Lower lobe of right lung (tissue), 2 donors: Measurements from ENCODE around the gene ARL10. TPM values are rescaled to one million over a fixed set of nuclear protein-coding genes. Genes with fewer than 3 reads are reported as not detected.

ENCODE experiments used
- ATAC-seq, 2 donors: fragments of 200-7000 bp; cut with Tn5 transposase; one replicate each; pipeline ENCODE4 v1.9.1; 2020 to 2022; ENCODE audit warnings: mild to moderate bottlenecking in 2 of 2, moderate library complexity in 2 of 2
- DNase-seq: peaks from one replicate; pipeline ENCODE4 v3.0.0-alpha.2; 2020
- H3K27ac ChIP-seq: fragments of 200-600 bp; one replicate; pipeline ENCODE4 v1.8.0; 2022
- H3K27me3 ChIP-seq: fragments of 200-600 bp; one replicate; pipeline ENCODE4 v1.8.0; 2022; ENCODE audit warnings: low read depth
- H3K36me3 ChIP-seq: fragments of 200-600 bp; one replicate; pipeline ENCODE4 v1.8.0; 2022; ENCODE audit warnings: mild to moderate bottlenecking
- H3K4me1 ChIP-seq: fragments of 200-600 bp; one replicate; pipeline ENCODE4 v1.8.0; 2022
- H3K4me3 ChIP-seq: fragments of 200-600 bp; one replicate; pipeline ENCODE4 v1.8.0; 2022; ENCODE audit warnings: mild to moderate bottlenecking
- H3K9me3 ChIP-seq: fragments of 200-600 bp; one replicate; pipeline ENCODE4 v1.8.0; 2022
- intact Hi-C: fragments of 100-400 bp; cut with DNase I; formaldehyde crosslinking; loops from one replicate; pipeline ENCODE4 v1.11.0; 2022
- total RNA-seq: library from RNA; stranded (reverse); fragmentation: NEBNext Ultra II Directional; extraction: Animal tissue kit (Norgen Biotek cat#: 25700); gene quantifications from one replicate; pipeline ENCODE4 v1.2.1, GENCODE V29; 2021
- TF ChIP-seq, protein P1 (sequence below): fragments of 200-600 bp; IDR thresholded peaks from one replicate; pipeline ENCODE4 v1.8.0; 2022; ENCODE audit warnings: antibody characterized with exemption, mild to moderate bottlenecking
- donor health status: DM: no; HTN: yes; CAD: no; lungs with severe emphysema.

ARL10 gene
- total RNA-seq, 1 donor from 2014 or later = 5.4 TPM

DNA sequence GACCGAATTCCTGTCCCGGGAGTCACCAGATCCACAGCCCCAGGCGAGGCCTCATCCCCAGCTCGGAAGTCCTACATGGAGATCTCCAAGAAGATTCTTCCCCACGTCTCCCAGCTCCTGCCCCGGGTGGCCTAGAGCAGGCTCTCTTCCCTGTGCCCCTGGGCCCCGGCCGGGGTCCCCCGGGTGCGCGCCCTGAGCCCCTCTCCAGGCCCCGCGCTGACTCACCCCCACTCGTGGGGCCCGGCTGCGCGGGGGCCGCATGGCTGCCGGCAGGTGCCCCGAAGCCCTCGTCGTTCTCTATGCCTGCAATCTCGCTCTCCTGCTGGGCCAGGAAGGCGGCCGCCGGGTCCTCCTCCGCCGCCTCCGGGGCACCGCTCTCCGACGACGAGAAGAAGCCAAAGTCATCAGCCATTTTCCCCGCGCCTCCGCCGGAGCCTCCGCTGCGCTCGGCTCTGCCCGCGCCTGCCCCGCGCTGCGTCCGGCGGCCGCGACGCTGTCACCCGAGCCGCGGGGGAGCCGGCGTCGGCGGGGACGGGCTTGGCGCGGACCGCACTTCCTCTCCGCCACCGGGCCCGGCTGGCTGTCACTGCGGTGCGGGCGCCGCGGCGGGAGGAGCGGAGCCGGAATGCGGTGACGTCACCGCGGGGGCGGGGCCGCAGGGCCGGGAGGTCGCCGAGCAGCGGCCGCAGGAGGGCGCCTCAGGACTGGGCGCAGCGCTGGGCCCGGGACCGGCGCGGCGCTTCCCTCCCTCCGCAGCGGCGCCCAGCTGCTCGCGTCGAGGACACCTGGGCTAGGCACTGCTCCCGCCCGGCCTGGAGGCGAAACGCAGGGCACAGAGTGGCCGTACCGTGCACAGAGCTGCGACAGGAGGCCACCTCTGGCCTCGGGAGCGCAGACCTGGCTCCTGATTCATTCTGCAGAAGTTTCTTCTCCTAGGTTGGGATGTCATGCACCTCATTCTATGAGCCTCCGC is 51.0 kb downstream of the ARL10 start, which contains the start of gene CLTB:
Gene CLTB (minus strand): TSS at position 588 of the 973 bp plus-strand sequence. CDS start 176 bp downstream, at position 412.
- ATAC-seq = peak; percentile 96 to 97
- Histone ChIP-seq H3K36me3 (no peaks in the 10 kb centered on the region), H3K27ac (peak within 1 kb of the TSS; percentile 96), H3K9me3 (no peaks in the 10 kb centered on the region), H3K4me1 (peaks cover 51% of the 10 kb centered on the region), H3K4me3 (peak within 1 kb of the TSS; percentile 96), H3K27me3 (no peaks in the 10 kb centered on the region)
- intact Hi-C loops = no loop called here
- peak; percentile 94 for DNase-seq
- TF ChIP-seq, protein P1, sequence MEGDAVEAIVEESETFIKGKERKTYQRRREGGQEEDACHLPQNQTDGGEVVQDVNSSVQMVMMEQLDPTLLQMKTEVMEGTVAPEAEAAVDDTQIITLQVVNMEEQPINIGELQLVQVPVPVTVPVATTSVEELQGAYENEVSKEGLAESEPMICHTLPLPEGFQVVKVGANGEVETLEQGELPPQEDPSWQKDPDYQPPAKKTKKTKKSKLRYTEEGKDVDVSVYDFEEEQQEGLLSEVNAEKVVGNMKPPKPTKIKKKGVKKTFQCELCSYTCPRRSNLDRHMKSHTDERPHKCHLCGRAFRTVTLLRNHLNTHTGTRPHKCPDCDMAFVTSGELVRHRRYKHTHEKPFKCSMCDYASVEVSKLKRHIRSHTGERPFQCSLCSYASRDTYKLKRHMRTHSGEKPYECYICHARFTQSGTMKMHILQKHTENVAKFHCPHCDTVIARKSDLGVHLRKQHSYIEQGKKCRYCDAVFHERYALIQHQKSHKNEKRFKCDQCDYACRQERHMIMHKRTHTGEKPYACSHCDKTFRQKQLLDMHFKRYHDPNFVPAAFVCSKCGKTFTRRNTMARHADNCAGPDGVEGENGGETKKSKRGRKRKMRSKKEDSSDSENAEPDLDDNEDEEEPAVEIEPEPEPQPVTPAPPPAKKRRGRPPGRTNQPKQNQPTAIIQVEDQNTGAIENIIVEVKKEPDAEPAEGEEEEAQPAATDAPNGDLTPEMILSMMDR = peak; percentile 72

DNA sequence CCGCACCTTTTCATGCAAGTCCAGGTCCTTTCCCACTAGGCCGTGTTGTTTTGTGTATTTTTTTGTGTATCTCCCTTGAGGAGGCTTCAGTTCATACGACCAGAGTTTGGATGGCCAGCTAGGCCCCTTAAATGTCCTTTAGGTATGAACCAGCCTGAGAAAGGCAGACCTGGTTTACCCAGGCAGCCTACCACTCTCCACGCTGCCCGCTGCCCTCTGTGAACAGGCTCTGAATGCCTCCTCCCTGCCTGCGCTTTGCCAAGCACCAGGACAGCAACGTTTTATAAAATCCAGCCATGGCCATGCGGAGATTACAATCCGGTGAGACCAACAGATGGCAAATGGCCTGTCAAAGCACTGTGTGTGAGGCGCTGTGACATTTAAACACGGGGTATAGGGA is 51.7 kb downstream of the ARL10 start:
- H3K9me3 ChIP-seq = no peaks in the 10 kb centered on the region
- no peaks in the 10 kb centered on the region for H3K27me3 ChIP-seq
- intact Hi-C loops = no loop called here
- H3K4me1 ChIP-seq = peaks cover 46% of the 10 kb centered on the region
- TF ChIP-seq, protein P1 = no peak
- ATAC-seq (no peak), DNase-seq (no peak)
- H3K4me3 ChIP-seq = peak overlapping the region; percentile 96
- no peaks in the 10 kb centered on the region for H3K36me3 ChIP-seq
- H3K27ac ChIP-seq = peak overlapping the region; percentile 96

DNA sequence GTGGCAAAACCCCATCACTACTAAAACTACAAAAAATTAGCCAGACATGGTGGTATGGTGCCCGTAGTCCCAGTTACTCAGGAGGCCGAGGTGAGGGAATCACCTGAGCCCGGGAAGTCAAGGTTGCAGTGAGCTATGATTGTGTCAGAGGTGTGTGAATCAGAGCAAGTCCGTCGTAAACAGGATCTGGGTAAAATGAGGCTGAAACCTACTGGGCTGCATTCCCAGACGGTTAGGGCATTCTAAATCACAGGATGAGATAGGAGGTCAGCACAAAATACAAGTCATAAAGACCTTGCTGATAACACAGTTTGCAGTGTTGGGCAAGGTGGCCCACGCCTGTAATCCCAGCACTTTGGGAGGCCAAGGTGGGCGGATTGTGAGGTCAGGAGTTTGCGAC is 53.0 kb downstream of the ARL10 start:
- H3K36me3 ChIP-seq = no peaks in the 10 kb centered on the region
- no peaks in the 10 kb centered on the region for H3K9me3 ChIP-seq
- TF ChIP-seq, protein P1 = no peak
- no peaks in the 10 kb centered on the region for H3K27me3 ChIP-seq
- ATAC-seq (no peak), DNase-seq (no peak)
- H3K27ac ChIP-seq = no peak overlapping the region
- no peak overlapping the region for H3K4me3 ChIP-seq
- peaks cover 33% of the 10 kb centered on the region for H3K4me1 ChIP-seq
- intact Hi-C loops = no loop called here

DNA sequence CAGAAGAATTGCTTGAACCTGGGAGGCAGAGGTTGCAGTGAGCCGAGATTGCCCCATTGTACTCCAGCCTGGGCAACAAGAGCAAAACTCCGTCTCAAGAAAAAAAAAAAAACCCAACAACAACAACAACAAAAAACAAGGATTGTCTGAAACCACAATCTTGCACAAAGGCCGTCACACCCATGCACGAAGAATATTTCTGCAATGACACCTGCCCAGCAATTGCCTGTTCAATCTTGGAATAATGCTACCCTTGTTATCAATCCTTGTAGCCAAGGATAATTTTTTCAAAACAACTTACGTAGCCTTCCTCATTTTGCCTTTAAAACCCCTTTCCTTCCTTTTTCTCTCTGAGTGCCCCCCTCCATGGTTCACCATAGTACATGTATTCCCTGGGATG is 54.8 kb downstream of the ARL10 start:
- ATAC-seq (no peak), DNase-seq (no peak)
- no peak overlapping the region for H3K4me3 ChIP-seq
- no peaks in the 10 kb centered on the region for H3K36me3 ChIP-seq
- H3K27me3 ChIP-seq = no peaks in the 10 kb centered on the region
- TF ChIP-seq, protein P1 = no peak
- no peaks in the 10 kb centered on the region for H3K9me3 ChIP-seq
- no peak overlapping the region for H3K27ac ChIP-seq
- intact Hi-C loops = no loop called here
- H3K4me1 ChIP-seq = peaks cover 15% of the 10 kb centered on the region

DNA sequence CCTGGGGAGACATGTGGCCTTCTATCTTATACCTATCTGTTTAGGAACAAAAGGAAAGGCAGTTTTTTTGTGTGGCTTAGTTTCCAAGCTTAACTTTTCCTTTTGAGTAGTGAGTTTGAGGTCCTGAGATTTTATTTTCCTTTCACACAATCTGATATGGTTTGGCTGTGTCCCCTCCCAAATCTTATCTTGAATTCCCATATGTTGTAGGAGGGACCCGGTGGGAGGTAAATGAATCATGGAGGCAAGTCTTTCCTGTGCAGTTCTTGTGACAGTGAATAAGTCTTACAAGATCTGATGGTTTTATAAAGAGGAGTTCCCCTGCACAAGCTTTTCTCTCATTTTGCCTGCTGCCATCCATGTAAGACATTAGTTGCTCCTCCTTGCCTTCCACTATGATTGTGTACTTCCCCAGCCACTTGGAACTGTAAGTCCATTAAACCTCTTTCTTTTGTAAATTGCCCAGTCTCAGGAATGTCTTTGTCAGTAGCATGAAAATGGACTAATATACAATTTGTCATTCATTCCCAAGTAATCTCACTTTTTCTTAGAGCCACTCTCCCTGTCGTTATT is 55.8 kb downstream of the ARL10 start:
- Histone ChIP-seq H3K36me3 (no peaks in the 10 kb centered on the region), H3K27ac (no peak overlapping the region), H3K4me1 (peaks cover 7% of the 10 kb centered on the region), H3K9me3 (no peaks in the 10 kb centered on the region), H3K27me3 (no peaks in the 10 kb centered on the region), H3K4me3 (no peak overlapping the region)
- intact Hi-C loops = no loop called here
- DNase-seq (no peak), ATAC-seq (no peak)
- TF ChIP-seq, protein P1 = no peak
